ENCODE measurements around the gene PKN2.

DNA sequence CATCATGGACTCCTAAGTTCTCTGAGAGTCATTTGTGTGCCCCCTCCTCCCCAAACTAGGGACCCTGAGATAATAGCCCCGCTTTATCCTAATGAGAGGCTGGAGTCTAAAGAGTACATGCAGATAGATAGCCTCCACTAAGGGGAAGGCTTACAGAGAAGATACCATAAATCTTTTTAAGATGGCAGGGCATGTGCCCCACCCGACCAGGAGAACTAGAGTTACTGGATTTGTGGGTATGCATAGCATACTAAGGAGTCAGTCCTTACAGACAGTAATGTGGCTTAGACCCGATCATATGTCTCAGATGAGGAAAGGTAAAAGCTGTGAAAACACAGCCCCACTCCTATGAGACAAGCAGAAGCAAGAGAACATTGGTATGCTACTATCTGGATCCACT lies 25.7 kb upstream of the PKN2 start:
- no peak for TF ChIP-seq JUN (IDR thresholded peaks at IDR 0.05; ENCODE audit: low read depth, low read length)
- no peak for TF ChIP-seq BRCA1 (IDR thresholded peaks at IDR 0.05; ENCODE audit: low read depth, low read length)
- TF ChIP-seq POLR2A (IDR thresholded peaks at IDR 0.05; ENCODE audit: control extremely low read depth in 1 of 2, low read depth in 2 of 2, low read length in 2 of 2): no peak
- TF ChIP-seq, protein P1, sequence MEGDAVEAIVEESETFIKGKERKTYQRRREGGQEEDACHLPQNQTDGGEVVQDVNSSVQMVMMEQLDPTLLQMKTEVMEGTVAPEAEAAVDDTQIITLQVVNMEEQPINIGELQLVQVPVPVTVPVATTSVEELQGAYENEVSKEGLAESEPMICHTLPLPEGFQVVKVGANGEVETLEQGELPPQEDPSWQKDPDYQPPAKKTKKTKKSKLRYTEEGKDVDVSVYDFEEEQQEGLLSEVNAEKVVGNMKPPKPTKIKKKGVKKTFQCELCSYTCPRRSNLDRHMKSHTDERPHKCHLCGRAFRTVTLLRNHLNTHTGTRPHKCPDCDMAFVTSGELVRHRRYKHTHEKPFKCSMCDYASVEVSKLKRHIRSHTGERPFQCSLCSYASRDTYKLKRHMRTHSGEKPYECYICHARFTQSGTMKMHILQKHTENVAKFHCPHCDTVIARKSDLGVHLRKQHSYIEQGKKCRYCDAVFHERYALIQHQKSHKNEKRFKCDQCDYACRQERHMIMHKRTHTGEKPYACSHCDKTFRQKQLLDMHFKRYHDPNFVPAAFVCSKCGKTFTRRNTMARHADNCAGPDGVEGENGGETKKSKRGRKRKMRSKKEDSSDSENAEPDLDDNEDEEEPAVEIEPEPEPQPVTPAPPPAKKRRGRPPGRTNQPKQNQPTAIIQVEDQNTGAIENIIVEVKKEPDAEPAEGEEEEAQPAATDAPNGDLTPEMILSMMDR (IDR thresholded peaks at IDR 0.05; ENCODE audit: control extremely low read depth in 1 of 3, insufficient read depth in 1 of 3, low read depth in 1 of 3, low read length in 3 of 3): no peak
- TF ChIP-seq RAD21 (IDR thresholded peaks at IDR 0.05 in 1 of 2, conservative IDR thresholded peaks at IDR 0.05 in 1 of 2; ENCODE audit: low read depth in 2 of 2, low read length in 2 of 2): no peak
- TF ChIP-seq, protein P2, sequence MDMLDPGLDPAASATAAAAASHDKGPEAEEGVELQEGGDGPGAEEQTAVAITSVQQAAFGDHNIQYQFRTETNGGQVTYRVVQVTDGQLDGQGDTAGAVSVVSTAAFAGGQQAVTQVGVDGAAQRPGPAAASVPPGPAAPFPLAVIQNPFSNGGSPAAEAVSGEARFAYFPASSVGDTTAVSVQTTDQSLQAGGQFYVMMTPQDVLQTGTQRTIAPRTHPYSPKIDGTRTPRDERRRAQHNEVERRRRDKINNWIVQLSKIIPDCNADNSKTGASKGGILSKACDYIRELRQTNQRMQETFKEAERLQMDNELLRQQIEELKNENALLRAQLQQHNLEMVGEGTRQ (IDR thresholded peaks at IDR 0.05; ENCODE audit: low read length): no peak
- TF ChIP-seq EP300 (IDR thresholded peaks at IDR 0.05; ENCODE audit: borderline replicate concordance in 1 of 2, low read depth in 2 of 2, low read length in 2 of 2): no peak
- TF ChIP-seq GABPA (IDR thresholded peaks at IDR 0.05; ENCODE audit: borderline replicate concordance, insufficient read depth, low read length): no peak
- no peak for TF ChIP-seq SAP30 (IDR thresholded peaks at IDR 0.05; ENCODE audit: insufficient read depth, insufficient replicate concordance, low read length)
- TF ChIP-seq HDAC2 (IDR thresholded peaks at IDR 0.05; ENCODE audit: borderline replicate concordance in 1 of 2, low read depth in 2 of 2, low read length in 2 of 2): no peak
- TF ChIP-seq, protein P3, sequence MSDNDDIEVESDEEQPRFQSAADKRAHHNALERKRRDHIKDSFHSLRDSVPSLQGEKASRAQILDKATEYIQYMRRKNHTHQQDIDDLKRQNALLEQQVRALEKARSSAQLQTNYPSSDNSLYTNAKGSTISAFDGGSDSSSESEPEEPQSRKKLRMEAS (IDR thresholded peaks at IDR 0.05): no peak
- TF ChIP-seq EZH2 (IDR thresholded peaks at IDR 0.05; ENCODE audit: low read depth, low read length, severe bottlenecking): no peak
- TF ChIP-seq FOSL1 (IDR thresholded peaks at IDR 0.05; ENCODE audit: insufficient read depth, low read depth, low read length): no peak

Measured in H1 (cell line).